GM12878 (cell line): ENCODE results near the gene PLD4.

ENCODE experiments used
- BACH1 ChIP-seq: fragments of 450-650 bp; IDR thresholded peaks from 2 replicates; pipeline ENCODE4 v1.6.1; 2017; ENCODE audit warnings: mild to moderate bottlenecking, borderline replicate concordance
- EGR1 ChIP-seq, 2 experiments: IDR thresholded peaks; 1 replicate in 1 of 2; 2 replicates in 1 of 2; pipeline ENCODE4 v1.6.1; 2011 to 2012; ENCODE audit warnings: low read depth in 2 of 2, low read length in 2 of 2, borderline replicate concordance in 1 of 2, mild to moderate bottlenecking in 1 of 2, moderate library complexity in 1 of 2
- ELK1 ChIP-seq: IDR thresholded peaks from 2 replicates; pipeline ENCODE4 v1.6.1; 2012; ENCODE audit warnings: low read depth, low read length, improper control_type of control experiment
- JUNB ChIP-seq: IDR thresholded peaks from 2 replicates; pipeline ENCODE4 v1.6.1; 2016; ENCODE audit warnings: antibody characterized with exemption, mild to moderate bottlenecking
- REST ChIP-seq: IDR thresholded peaks from 2 replicates; pipeline ENCODE4 v1.6.1; 2012; ENCODE audit warnings: mild to moderate bottlenecking, low read depth, low read length
- TCF7 ChIP-seq: IDR thresholded peaks from 2 replicates; pipeline ENCODE4 v1.6.1; 2014; ENCODE audit warnings: antibody characterized with exemption, borderline replicate concordance

GRCh38 chr14:104879983-104880565 lies 44.6 kb upstream of the PLD4 start:
- TF ChIP-seq EGR1 (IDR thresholded peaks at IDR 0.05; ENCODE audit: borderline replicate concordance in 1 of 2, low read depth in 2 of 2, low read length in 2 of 2): no peak
- no peak for TF ChIP-seq TCF7
- no peak for TF ChIP-seq JUNB
- no peak for TF ChIP-seq REST
- no peak for TF ChIP-seq BACH1
- no peak for TF ChIP-seq ELK1
